Stimulated activated naive CD8-positive, alpha-beta T cell treated with anti-CD3 and anti-CD28 coated beads, Interleukin-15, Interleukin-2, amounts not matched to agents 100 U/mL and 50 U/mL, for 24 hours (primary cell): ENCODE results near the gene MRGPRG.
"Not testable (repeated sequence)": the region's sequence is repeated elsewhere in the genome, so short reads cannot be mapped to it uniquely, and the experiment has no call there.

Source experiments
- ATAC-seq: fragments of 150-1000 bp; cut with Tn5 transposase; one replicate; pipeline ENCODE4 v1.10.0; 2021
- DNase-seq: peaks from one replicate; pipeline ENCODE4 v3.0.0; 2021

The MRGPRG gene

GRCh38 chr11:3176487-3176886, 42.1 kb downstream of the MRGPRG start:
- ATAC-seq (no peak), DNase-seq (no peak)

GRCh38 chr11:3175194-3175593, 43.4 kb downstream of the MRGPRG start:
- DNase-seq (no peak), ATAC-seq (no peak)

GRCh38 chr11:3174387-3174786, 44.2 kb downstream of the MRGPRG start:
- DNase-seq (no peak), ATAC-seq (no peak)

GRCh38 chr11:3173795-3174194, 44.8 kb downstream of the MRGPRG start:
- no peak for DNase-seq
- ATAC-seq: no peak

GRCh38 chr11:3171931-3172560, 46.6 kb downstream of the MRGPRG start:
- DNase-seq (no peak), ATAC-seq (no peak)

GRCh38 chr11:3170756-3171650, 47.6 kb downstream of the MRGPRG start:
- DNase-seq (no peak), ATAC-seq (no peak)

- ATAC-seq (no peak), DNase-seq (no peak)
These were observed 48.4 kb downstream of the MRGPRG start for GRCh38 chr11:3170044-3170755.

- peak; percentile 45 for DNase-seq
- peak; percentile 30 for ATAC-seq
These were observed 49.2 kb downstream of the MRGPRG start for GRCh38 chr11:3169255-3170043.

- ATAC-seq, DNase-seq: not testable (repeated sequence)
These were observed 49.8 kb downstream of the MRGPRG start for GRCh38 chr11:3168742-3169254.
